ENCODE data around the gene POLQ.
"Not testable (repeated sequence)": the region's sequence is repeated elsewhere in the genome, so short reads cannot be mapped to it uniquely, and the experiment has no call there.

Gene POLQ

GRCh38 chr3:121414924-121415323, 130.9 kb downstream of the POLQ start:
- DNase-seq = no peak

GRCh38 chr3:121411523-121411922, 134.3 kb downstream of the POLQ start:
- DNase-seq = no peak

- no peak for DNase-seq
Measured at GRCh38 chr3:121405631-121406030, 140.2 kb downstream of the POLQ start.

GRCh38 chr3:121399820-121400219, 146.0 kb downstream of the POLQ start:
- DNase-seq = no peak

GRCh38 chr3:121398051-121398450, 147.7 kb downstream of the POLQ start:
- DNase-seq = not testable (repeated sequence)

GRCh38 chr3:121395967-121396366, 149.8 kb downstream of the POLQ start:
- not testable (repeated sequence) for DNase-seq

GRCh38 chr3:121388308-121388707, 157.5 kb downstream of the POLQ start:
- DNase-seq = not testable (repeated sequence)
